OCI-LY7 (cell line): ENCODE results near the gene TAF6L. TPM values are rescaled to one million over a fixed set of nuclear protein-coding genes. Genes with fewer than 3 reads are reported as not detected.
A peak's percentile ranks its signal among the peaks of the same experiment; 100 is the strongest.

ENCODE experiments used
- BruUV-seq: library from RNA; stranded (reverse); fragments of 400-500 nt; replicated peaks from 2 replicates; lab custom pipeline; 2021; lab: Mats Ljungman, UMichigan
- CTCF ChIA-PET: fragments of 300-600 bp; sonication (Branson Sonifier 250); formaldehyde crosslinking; loops from one replicate; lab custom pipeline; 2022; ENCODE audit warnings: antibody characterized with exemption; ENCODE audit not compliant: unreplicated experiment; lab: Charles Lee
- POLR2A ChIA-PET: fragments of 300-600 bp; sonication (Branson Sonifier 250); formaldehyde crosslinking; loops from one replicate; lab custom pipeline; 2022; ENCODE audit warnings: antibody characterized with exemption; lab: Charles Lee
- DNase-seq: peaks from one replicate; pipeline ENCODE4 v3.0.0-alpha.2; 2015; ENCODE audit warnings: low spot score
- H2AFZ ChIP-seq: fragments of 200-600 bp; sonication (generic), shearing (Covaris generic); 2 replicates; pipeline ENCODE4 v1.6.1; 2014; ENCODE audit warnings: mild to moderate bottlenecking, antibody characterized with exemption, low read length, moderate library complexity
- H3K27ac ChIP-seq: fragments of 200-600 bp; sonication (generic); 2 replicates; pipeline ENCODE4 v1.5.1; 2014; ENCODE audit warnings: mixed run types, low read depth, mild to moderate bottlenecking, moderate library complexity, low read length, inconsistent platforms; ENCODE audit not compliant: poor library complexity, severe bottlenecking
- H3K36me3 ChIP-seq: fragments of 200-600 bp; sonication (generic); 2 replicates; pipeline ENCODE4 v1.6.1; 2014; ENCODE audit warnings: mild to moderate bottlenecking, antibody characterized with exemption, low read length, moderate library complexity, mixed read lengths; ENCODE audit not compliant: insufficient read depth
- H3K4me1 ChIP-seq: fragments of 200-600 bp; sonication (generic); 2 replicates; pipeline ENCODE4 v1.5.1; 2014; ENCODE audit warnings: mild to moderate bottlenecking, low read length; ENCODE audit not compliant: insufficient read depth, poor library complexity, severe bottlenecking
- H3K4me2 ChIP-seq: fragments of 200-600 bp; sonication (generic); 2 replicates; pipeline ENCODE4 v1.6.1; 2014; ENCODE audit warnings: mild to moderate bottlenecking, low read length
- H3K4me3 ChIP-seq: fragments of 200-600 bp; sonication (generic); 2 replicates; pipeline ENCODE4 v1.5.1; 2014; ENCODE audit warnings: mild to moderate bottlenecking, low read depth, low read length; ENCODE audit not compliant: poor library complexity, severe bottlenecking
- H3K79me2 ChIP-seq: fragments of 200-600 bp; sonication (generic); 2 replicates; pipeline ENCODE4 v1.6.1; 2016; ENCODE audit warnings: low read depth, mild to moderate bottlenecking, low read length, moderate library complexity, mixed read lengths; ENCODE audit not compliant: insufficient read depth
- H3K9me2 ChIP-seq: fragments of 200-600 bp; sonication (generic); 2 replicates; pipeline ENCODE4 v1.6.1; 2016; ENCODE audit warnings: mild to moderate bottlenecking, low read length, mixed read lengths; ENCODE audit not compliant: insufficient read depth
- H3K9me3 ChIP-seq: fragments of 200-600 bp; sonication (generic); 2 replicates; pipeline ENCODE4 v1.6.1; 2014; ENCODE audit warnings: mild to moderate bottlenecking, mixed run types, low read length, mixed read lengths
- H4K20me1 ChIP-seq: fragments of 200-600 bp; sonication (generic); 2 replicates; pipeline ENCODE4 v1.6.1; 2014; ENCODE audit warnings: mild to moderate bottlenecking, antibody characterized with exemption, low read length, moderate library complexity, mixed read lengths; ENCODE audit not compliant: insufficient read depth
- CTCF ChIP-seq: fragments of 200-600 bp; sonication (generic); conservative IDR thresholded peaks from 2 replicates; pipeline ENCODE4 v1.5.1; 2014; ENCODE audit warnings: mild to moderate bottlenecking, antibody characterized with exemption, low read length, moderate library complexity, mixed read lengths
- EZH2phosphoT487 ChIP-seq: fragments of 200-600 bp; sonication (generic); IDR thresholded peaks from 2 replicates; pipeline ENCODE4 v1.6.1; 2018; ENCODE audit warnings: low read depth, borderline replicate concordance, mild to moderate bottlenecking, mixed run types, antibody characterized with exemption, low read length, moderate library complexity, mixed read lengths
- intact Hi-C: fragments of 100-400 bp; cut with micrococcal nuclease; formaldehyde crosslinking; loops from one replicate; pipeline ENCODE4 v1.10.0; 2022; ENCODE audit not compliant: unreplicated experiment
- total RNA-seq, 2 experiments: library from RNA; depleted of rRNA in 1 of 2; stranded (reverse); fragments of >200 nt in 1 of 2; shearing (Covaris generic) in 1 of 2; gene quantifications; 2 replicates each; pipeline ENCODE4 v1.2.3, GENCODE V29; 2014 to 2022

The TAF6L gene
- total RNA-seq, 2 experiments from 2014 or later, result 26.1 to 29.9 TPM

GRCh38 chr11:62830904-62831519 lies 59.8 kb downstream of the TAF6L start:
- peak; percentile 74 for DNase-seq
- Histone ChIP-seq H3K36me3 (peaks cover 49% of the 10 kb centered on the region), H3K27ac (peak overlapping the region; percentile 71), H2AFZ (peak overlapping the region; percentile 62; the same call in 1 of the 2 replicates), H3K9me2 (no peaks in the 10 kb centered on the region), H4K20me1 (no peaks in the 10 kb centered on the region; the same call in 1 of the 2 replicates), H3K9me3 (no peaks in the 10 kb centered on the region), H3K4me3 (peak overlapping the region; percentile 97), H3K4me2 (peak overlapping the region; percentile 98), H3K79me2 (peaks cover 24% of the 10 kb centered on the region), H3K4me1 (peaks cover 16% of the 10 kb centered on the region)
- intact Hi-C loops, result loop anchor here (2.0 to 10.0 kb wide), 3 partner anchors 44 to 236 kb away; partner anchors contain the start of genes POLR2G, TMEM179B and TUT1
- BruUV-seq, result no TSS peak
- TF ChIP-seq EZH2phosphoT487, result no peak
- TF ChIP-seq CTCF, result no peak
- POLR2A ChIA-PET, result interaction anchor here (0.6 to 1.5 kb wide), 3 partner anchors 23 to 1469 kb away, joined by 3 to 4 read pairs (median 4); partner anchors contain the start of genes CYB561A3 and TMEM138
- CTCF ChIA-PET, result no interaction called here

GRCh38 chr11:62831520-62832335 lies 60.5 kb downstream of the TAF6L start, which contains the start of gene STX5:
Gene STX5, minus strand, starts transcription at chr11:62832051. Its CDS starts 808 bp downstream, at chr11:62831243.
- peaks cover 53% of the 10 kb centered on the region for H3K36me3 ChIP-seq
- H3K79me2 ChIP-seq, result peaks cover 30% of the 10 kb centered on the region
- no peaks in the 10 kb centered on the region for H3K9me3 ChIP-seq
- peak within 1 kb of the TSS; percentile 98 for H3K4me2 ChIP-seq
- no peaks in the 10 kb centered on the region; the same call in 1 of the 2 replicates for H4K20me1 ChIP-seq
- BruUV-seq, result no TSS peak
- H3K4me3 ChIP-seq, result peak within 1 kb of the TSS; percentile 97
- H3K27ac ChIP-seq, result peak within 1 kb of the TSS; percentile 71
- peak; percentile 99 for DNase-seq
- ChIA-PET CTCF (interaction anchor here (0.6 kb wide), 1 partner anchor 12 kb away, joined by 8 read pairs; no protein-coding TSS in a partner anchor), POLR2A (interaction anchor here (0.6 to 1.5 kb wide), 6 partner anchors 10 to 230 kb away, joined by 3 to 6 read pairs (median 4); partner anchors contain the start of gene MTA2)
- TF ChIP-seq CTCF (no peak), EZH2phosphoT487 (no peak)
- peak within 1 kb of the TSS; percentile 62; the same call in 1 of the 2 replicates for H2AFZ ChIP-seq
- intact Hi-C loops, result loop anchor here (2.0 to 10.0 kb wide), 3 partner anchors 45 to 237 kb away; partner anchors contain the start of genes POLR2G, TMEM179B and TUT1
- H3K4me1 ChIP-seq, result peaks cover 16% of the 10 kb centered on the region
- no peaks in the 10 kb centered on the region for H3K9me2 ChIP-seq
